HG03469 (cell line): Measurements from ENCODE around the gene IGFBP7.

ENCODE experiments used
- ATAC-seq: cut with Tn5 transposase; IDR thresholded peaks from one replicate; pipeline ENCODE4 v1.9.1; 2021; ENCODE audit warnings: mild to moderate bottlenecking, moderate library complexity, moderate number of reproducible peaks; ENCODE audit not compliant: unreplicated experiment

IGFBP7 gene, protein sequence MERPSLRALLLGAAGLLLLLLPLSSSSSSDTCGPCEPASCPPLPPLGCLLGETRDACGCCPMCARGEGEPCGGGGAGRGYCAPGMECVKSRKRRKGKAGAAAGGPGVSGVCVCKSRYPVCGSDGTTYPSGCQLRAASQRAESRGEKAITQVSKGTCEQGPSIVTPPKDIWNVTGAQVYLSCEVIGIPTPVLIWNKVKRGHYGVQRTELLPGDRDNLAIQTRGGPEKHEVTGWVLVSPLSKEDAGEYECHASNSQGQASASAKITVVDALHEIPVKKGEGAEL

DNA sequence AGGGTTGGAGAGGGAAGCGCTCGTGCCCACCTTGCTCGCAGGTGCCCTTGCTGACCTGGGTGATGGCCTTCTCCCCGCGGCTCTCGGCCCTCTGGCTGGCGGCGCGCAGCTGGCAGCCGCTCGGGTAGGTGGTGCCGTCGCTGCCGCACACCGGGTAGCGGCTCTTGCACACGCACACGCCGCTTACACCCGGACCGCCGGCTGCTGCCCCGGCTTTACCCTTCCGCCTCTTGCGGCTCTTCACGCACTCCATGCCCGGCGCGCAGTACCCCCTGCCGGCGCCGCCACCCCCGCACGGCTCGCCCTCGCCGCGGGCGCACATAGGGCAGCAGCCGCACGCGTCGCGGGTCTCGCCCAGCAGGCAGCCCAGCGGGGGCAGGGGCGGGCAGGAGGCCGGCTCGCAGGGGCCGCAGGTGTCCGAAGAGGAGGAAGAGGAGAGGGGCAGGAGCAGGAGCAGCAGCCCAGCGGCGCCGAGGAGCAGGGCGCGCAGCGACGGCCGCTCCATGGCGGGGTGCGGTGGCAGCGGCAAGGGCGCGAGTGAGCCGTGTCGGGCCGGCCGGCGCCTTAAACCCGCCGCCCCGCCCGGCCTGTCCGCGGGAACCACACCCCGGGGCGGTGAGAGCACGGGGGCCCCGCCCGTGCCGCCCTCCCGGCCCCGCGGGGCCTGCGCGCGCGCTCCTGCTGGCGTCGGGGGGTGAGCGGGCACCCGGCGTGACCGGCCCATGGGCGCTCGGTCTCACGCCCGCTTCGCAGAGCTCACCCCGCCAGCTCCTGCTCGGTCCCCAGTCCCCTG lies at the start of gene IGFBP7:
TSS of gene IGFBP7 (minus strand) at position 539 of the 793 bp plus-strand sequence. CDS start at position 505, 34 bp downstream.
- ATAC-seq = peak; percentile 19

DNA sequence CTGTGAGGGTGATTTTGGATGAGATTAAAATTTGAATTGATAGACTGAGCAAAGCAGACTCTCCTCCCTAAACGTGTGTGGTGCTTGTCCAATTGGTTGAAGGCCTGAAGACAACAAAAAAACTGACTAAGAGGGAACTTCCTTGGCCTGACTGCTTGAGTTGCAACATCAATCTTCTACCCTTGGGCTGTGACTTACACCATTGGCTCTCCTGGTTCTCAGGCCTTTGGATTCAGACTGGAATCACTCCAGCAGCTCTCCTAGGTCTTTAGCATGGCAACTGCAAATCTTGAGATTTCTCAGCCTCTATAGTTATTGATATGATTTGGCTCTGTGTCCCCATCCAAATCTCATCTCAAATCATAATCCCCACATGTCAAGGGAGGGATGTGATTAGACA lies 49.7 kb upstream of the IGFBP7 start:
- no peak for ATAC-seq

DNA sequence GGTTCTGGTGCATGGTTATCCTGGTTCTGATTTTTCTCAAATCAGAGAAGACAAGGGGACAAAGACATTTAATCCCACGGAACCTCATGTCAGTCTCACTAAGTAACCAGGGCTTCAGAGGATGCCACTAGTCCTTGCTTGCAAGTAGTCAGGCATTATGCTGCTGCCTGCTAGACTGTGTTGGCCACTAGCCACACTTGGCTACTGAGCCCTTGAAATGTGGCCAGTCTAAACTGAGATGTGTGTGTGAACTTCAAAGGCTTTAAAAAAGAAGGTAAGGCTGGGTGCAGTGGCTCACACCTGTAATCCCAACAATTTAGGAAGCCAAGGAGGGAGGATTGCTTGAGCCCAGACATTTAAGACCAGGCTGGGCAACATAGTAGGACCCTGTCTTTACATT lies 48.6 kb upstream of the IGFBP7 start:
- no peak for ATAC-seq

DNA sequence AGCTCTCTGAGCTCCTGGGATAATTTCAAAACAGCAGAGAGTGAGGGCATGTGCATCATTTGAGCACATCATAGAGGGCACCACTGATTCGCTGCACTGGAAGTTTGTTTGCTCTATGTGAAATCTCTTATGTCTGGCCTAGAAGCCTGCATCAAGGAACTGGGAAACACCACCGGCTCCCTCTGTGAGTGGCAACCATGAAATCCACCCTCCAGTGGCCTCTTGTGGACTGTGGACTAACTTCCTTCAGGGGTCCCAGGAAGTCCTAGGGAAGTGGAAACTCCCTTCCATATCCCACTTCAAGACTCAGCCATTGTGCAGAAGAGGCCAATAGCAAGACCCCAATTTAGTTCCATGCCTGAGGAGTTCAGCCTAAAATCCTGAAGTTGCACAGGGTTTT lies 48.0 kb upstream of the IGFBP7 start:
- no peak for ATAC-seq

DNA sequence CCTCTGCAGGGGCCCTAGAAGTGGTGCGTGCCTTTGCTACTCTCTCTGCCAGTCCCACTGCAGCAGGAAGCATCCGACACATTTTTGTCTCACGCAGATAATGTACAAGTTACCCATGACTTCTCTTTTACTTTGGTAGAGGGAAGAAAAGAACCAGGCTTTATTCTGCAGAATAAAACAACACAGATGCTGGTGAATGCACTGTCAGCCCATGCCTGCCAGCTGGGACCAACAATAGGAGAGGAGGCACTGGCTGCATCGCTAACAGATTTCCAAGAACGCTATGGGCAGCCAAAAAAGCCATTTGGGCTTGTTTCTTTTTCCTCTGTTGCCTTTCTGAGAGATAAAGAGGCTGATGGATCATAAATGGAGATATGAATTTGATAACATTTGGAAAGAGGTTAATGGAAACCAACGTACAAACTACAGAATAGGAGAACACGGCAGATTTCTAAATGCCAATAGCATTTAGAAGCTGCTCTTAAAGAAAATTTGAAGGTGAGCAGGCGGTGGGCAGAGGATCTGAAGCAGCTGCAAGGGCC lies 47.5 kb upstream of the IGFBP7 start:
- ATAC-seq = no peak

DNA sequence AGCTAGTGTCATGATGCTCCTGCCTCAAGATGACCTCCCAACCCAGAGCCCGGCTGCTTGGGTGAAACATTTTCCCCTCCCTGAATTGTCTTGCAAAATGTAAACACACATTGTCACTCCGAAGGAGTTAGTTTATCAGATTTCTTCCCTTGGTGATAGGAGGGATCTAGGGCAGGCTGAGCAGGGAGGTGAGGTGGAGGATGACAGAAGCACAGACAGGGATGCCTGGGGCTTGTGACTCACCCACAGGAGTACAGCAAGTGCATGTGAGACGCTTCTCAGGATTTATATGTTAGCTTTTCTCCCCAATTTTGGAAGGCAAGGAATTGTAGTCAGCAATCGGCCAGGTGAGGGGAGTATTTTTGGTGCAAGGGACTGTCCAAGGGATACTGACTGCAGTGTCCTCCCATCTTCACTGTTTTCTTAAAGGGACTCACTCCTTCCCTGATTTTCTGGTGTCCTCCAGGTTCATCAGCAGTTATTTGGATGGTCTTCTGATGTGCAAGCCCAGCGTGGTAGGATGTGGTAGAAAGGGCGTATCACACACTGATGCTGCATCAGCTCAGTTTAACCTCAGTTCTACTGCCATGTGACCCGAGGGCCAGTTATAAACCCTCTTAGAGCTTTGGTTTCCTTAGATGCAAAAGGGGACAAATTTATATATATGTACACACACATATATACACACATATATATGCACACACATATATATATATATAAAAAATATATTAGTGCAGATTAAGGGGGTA lies 46.2 kb upstream of the IGFBP7 start:
- no peak for ATAC-seq

DNA sequence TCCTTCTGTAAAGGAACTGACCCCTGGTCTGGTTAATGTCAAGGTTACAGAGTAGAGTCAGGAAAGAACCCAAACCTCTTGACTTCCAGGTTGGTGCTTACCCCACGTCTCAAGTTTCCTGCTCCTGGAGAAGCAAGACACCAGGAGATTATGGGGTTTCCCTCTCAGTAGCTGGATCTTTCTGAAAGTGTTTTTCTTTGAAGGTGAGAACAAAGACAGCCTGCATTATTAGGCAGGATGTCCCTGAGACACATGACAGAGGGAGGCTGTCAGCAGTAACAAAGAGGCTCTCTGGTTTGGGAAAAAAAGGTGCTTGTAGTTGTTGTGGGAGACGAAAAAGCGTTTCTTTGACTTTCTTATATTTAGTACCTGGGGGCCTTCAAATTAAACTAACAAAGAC lies 44.7 kb upstream of the IGFBP7 start:
- ATAC-seq = no peak

DNA sequence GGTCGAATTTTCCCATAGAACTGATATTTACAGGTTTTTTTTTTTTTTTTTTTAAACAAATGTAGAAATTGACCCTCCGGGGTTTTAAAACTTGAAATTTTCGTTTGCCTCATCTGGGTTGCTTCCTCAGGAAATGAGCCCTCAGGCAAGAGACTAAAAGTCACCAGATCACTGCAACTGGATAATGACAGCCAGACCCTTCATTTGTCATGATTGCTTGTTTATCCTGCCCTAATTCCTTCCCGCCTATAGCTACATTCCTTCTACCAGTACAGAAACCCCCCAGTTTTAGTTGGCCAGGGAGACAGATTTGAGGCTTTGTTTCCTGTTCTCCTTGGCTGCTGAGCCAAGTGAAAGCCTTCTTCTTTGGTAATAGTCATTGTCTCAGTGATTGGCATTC lies 44.0 kb upstream of the IGFBP7 start:
- no peak for ATAC-seq

DNA sequence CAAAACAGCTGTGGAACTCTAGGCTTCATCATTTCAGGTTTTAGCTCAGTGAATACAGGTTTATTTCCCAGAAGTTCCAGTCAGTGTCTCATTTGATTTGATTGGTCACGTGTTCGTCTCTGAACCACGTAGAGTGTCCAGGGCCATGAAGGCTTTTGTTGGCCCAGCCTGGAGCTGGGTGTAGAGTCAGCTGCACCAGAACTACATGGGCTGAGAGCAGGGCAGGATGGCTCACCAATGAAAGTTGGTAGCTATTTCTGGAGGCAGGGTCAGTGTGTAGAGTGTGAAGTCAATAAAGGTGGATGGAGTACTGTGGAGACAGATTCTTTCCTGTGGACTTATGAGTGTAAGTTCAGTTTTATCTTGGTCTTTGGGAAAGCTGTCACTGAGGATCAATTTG lies 43.0 kb upstream of the IGFBP7 start:
- ATAC-seq = no peak

DNA sequence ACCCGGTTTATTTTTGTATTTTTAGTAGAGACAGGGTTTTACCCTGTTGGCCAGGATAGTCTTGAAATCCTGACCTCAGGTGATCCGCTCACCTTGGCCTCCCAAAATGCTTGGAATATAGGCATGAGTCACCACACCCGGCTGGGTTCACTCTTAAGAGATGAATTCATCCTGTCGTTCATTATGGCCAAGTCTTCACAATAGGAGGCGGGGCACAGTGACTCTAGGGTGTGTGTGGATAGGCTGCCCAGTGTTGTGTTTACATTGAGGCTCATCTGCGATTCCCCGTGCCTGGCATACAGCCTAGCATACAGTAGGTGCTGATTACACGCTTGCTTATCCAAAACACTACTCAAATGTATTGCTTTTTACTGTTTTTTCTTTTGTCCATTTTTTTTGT lies 41.3 kb upstream of the IGFBP7 start:
- no peak for ATAC-seq

DNA sequence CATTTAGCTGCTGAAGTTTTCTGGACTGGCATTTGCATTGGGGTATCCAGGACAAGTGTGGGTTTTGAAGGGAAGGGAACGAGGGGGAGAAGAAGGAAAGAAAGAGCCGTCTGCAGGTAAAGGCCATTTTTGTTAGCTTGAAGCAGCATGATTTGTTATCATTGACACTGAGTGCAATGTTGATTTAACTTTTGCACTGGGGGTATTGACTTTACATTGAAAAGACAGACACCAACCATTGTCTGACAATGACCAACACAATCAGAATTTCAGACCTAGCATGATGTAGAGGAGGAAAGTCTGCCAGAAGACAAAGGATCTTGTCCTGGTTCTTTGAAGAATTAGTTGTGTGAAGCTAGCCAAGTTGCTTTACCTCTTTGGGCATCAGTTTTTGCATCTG lies 39.6 kb upstream of the IGFBP7 start:
- ATAC-seq = no peak

DNA sequence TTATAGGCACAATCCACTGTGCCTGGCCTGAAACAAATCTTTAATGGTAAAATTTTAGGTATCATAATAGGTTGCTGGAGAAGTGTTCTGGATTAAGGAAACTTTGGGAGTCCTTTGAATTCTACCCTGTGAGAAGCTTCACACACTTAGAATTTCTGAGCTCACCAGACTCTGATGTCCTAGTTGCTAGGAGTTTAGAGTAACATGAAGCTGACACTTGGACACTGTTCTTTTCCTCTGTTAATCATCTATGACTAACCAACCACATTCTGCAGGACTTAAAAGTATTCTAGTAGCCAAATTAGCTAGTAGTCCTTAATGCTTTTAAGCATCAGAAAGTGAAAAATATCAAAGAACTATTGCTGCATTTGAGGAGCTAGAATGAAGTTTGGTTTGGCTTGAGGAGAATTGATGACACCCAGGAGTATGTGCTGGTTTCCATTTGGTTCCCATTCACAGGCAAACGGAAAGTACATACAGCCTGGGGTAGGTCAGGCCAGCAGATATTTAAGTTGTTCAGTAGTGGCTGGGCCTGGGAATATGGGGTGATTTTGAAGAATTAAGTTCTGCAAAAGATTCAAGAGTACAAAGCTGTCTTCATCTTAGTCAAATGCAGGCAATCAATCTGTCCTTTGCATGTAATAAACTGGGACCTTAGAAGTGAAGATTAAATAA lies 38.8 kb upstream of the IGFBP7 start:
- ATAC-seq = no peak

DNA sequence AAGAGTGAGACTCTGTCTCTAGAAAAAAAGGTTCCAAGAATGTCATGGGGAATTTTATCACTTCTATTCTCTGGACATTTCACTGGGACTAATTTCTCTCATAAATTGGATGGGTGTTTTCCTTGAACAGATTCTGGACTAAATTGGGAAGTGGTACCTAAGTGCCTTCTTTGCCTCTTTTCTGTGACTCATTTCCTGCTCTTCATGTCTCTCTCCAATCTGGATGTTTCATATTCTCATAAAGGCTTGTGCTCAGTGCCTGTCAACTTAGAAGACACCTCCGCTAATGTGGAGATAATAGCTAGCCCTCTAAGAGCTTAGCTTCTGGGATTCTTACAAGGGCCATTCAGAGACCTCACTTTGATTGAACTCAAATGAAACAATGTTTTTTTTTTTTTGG lies 38.0 kb upstream of the IGFBP7 start:
- ATAC-seq = no peak

DNA sequence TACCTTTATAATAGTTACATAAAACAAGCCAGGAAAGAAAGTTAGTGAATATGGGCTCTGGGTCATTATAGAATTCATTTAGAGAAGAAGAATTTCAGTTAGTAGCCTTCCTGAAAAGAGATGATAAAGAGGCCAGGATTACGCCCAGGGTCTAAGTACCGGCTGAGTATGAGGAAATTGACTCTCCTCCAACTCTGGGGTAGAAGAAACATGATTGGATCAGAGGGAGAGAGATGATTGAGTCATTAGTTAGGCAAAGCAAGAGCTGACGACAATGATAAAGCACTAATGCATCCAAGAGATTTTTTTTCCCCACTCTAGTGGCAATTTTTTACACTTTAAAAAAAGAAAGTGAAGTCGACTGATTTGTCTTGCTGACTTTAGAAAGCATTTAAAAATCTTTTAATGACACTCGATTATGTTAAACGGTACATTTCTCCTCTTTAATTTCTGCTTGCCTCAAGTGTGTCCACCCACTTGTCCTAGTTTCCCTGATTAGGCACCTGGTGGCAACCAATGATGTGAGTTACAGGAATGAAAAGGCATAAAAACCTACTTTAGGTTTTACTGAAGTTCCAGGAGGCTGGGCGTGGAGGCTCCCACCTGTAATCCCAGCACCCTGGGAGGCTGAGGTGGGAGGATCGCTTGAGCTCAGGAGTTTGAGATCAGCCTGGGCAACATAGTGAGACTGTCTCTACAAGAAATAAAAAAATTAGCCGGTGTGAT lies 37.3 kb upstream of the IGFBP7 start:
- no peak for ATAC-seq

DNA sequence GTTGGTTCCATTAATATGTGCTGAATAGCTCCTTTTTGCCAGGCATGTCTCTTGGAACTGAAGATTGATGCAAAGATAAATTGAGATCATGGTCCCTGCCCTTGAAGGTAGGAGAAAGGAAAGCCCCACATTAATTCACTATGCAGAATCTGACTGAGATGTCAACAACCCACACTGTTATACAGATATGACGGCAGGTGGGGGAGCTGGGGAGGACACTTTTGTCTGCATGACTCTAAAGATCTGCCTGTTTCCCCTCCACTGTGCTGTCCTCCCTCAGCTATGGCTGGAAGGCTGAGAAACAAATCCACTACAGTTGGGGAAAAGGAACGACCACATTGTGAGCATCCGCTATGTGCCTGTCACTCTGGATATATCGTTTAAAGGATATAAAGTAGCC lies 36.3 kb upstream of the IGFBP7 start:
- no peak for ATAC-seq

DNA sequence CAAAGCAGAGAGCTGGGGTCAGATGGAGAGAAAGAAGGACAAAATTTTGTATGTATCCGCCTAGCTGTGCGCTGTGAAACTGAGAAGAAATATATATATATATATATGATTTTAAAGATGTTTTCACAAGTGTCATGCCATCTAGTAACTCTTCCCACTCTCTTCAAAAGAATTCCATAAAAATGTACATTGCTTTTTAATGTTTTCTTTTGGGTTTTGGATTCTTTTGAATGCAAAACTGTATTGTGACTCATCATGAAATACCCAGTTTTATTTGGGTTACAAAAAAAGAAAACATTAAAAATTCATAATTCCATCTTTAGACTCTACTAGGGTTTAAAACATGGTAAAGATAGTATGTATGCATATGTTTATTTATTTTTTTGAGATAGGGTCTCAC lies 34.3 kb upstream of the IGFBP7 start:
- no peak for ATAC-seq

DNA sequence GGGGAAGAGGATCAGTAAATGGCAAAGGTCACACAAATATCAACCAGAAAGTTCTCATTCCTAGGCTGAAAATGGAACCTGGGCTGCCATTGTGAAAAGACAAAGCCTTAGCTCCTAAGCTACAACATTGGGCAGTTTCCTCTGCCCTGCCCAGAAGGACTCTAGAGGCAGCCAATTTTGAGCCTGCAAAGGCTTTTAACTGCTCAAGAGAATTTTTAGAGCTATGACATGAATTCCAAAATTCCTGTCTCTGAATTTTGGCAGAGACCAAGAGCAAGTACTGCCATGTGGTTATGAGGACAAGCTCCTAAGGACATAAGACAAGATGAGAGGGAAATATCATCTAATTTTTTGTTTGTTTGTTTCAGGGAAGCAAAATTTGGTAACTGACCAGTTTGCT lies 29.6 kb upstream of the IGFBP7 start:
- ATAC-seq = no peak

DNA sequence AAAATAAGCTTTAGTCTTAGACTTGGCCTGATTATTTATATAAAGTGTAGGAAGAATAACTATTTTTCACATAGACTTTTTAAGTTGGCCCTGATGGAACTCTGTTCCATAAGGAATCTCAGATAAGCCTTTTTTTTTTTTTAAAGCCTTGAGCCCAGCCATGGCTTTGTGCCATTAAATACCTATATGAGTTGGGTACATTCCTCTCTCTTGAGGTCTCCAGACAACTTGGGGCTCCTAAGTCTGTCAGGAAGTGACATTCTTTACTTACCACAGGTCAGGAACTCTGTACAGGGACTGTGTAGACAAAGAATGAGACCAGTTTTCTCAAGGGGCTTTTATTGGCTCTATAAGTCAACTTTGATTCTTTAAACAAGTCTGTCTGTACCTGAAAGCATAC lies 27.1 kb upstream of the IGFBP7 start:
- no peak for ATAC-seq

DNA sequence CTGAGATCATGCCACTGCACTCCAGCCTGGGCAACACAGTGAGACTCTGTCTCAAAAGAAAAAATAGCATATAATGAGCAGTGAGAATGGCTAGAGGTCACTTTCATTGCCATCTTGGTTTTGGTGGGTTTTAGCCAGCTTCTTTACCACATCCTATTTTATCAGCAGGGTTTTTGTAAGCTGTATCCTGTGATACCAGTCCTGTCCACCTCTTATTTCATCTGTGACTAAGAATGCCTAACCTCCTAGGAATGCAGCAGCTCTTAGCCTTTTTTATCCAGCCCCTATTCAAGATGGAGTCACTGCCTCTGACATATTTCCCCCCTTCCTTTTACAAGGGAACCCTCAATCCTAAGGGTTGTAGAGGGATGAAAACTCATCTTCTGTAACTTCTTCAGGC lies 26.1 kb upstream of the IGFBP7 start:
- no peak for ATAC-seq

DNA sequence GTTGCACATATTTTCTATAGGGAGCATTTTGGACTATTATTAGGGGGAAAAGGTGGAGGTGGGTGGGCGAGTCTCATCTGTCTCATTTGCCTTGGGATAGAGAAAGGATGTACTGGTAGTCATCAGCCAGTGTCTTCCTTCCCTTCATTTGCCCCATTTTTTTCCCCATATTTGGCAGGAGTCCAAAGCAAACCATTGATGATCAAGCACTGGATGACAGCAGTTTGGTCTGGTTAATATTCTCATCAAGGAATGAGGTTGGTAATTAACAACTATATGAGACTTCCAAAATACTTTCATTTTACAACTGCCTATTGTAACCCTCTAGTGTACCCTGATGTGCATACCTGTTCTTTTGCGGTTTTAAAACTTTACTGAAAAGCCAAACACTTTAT lies 22.6 kb upstream of the IGFBP7 start:
- no peak for ATAC-seq
